Measurements from ENCODE around the gene ADO.
A peak's percentile ranks its signal among the peaks of the same experiment; 100 is the strongest.

ADO gene

DNA sequence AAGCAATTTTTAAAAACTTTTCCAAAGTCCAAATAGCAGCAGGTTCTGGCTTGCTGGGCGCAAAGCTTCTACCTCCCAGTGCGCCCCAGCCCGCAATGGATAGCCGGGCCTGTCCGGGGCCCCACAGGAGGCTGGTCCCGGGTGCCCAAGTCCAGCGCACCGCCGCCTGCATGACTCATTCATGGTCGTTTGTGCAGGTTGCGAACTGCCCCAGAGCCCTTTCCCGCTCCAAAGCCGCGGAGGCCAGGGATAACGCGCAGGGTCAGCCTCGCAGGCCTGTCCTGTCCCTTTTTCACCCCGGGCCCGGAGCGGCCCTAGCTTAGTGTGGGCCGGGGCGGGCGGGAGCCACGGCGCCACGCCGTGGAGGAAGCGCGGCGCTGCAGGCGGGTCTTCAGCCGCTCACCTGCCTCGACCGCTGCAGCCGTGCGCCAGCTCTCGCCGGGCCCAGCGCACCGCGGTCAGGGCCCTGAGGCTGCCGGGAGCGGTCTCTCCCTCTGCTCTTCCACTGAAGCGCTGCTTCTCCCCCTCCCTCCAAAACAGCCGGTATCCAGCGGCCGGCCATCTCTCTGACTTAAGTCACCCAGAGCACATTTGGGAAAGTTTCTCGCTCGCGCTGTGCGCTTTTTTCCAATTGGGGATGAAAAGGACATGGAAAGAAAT is 13.4 kb downstream of the ADO start:
- FAIRE-seq, result no peak
- peak; percentile 74 for DNase-seq (ENCODE audit: low spot score)

DNA sequence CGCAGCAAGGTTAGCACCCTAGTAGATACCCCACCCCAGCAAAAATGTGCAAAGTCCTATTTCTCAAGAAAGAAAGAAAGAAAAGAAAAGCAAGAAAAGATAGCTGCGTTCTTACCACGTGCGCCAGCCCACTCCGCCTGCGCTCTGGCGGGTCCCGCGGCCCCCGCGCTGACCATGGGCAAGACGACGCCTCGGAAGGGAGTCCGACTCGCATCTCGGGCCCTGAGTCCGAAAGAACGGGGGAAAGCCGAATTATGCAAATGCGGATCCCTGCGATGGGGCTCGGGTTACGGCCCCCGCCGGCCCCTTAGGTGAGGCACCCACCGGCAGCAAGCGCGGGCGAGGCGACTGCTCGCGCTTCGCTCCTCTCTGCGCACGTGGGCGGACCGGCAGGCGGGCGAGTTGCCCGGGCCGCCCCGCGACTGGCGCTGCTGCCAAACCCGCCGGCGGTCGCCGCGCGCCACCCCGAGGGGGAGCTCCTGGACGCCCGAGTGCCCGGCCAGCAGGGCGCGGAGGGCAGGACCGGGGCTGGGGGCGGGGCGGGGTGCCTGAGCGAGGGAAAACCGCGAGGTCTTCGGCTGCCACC is 14.0 kb downstream of the ADO start:
- no peak for FAIRE-seq
- DNase-seq (ENCODE audit: low spot score), result no peak

DNA sequence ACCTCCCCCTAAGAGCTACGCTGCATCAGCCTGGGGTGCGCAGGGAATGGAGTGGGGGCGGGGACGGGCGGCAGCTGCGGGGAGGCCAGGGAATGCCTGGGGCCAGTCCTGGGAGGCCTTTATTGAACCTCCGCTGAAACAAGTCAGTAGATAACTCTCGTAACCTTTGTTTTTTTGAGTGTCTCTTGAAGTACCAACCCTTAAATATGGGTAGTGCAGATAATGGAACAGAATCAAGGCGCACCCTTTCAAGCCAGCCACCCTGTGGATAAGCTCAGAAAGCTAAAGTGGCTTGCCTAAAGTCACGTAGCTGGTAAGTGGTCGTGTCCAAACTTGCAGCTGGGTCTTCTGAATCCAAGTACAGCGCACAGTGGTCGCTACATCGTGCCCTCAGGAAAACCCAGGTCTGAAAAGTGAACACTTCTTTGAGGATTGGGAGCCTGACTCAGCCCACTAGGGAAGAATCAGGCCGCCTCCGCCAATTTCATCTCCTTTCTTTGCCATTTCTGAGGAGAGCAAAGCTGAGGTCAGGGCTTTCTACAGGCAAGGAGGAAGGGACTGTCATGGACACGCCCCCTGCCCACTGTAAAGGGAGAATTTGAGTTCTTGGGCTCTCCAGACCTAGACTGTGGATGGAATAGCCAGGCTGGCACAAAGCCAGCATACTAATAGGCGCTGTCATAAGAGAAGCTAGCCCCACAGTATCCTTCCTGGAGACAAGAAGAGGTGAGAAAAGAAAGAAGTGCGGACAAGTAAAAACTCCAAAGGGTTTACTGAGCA is 14.8 kb downstream of the ADO start:
- DNase-seq (ENCODE audit: low spot score) (no peak), FAIRE-seq (no peak)

DNA sequence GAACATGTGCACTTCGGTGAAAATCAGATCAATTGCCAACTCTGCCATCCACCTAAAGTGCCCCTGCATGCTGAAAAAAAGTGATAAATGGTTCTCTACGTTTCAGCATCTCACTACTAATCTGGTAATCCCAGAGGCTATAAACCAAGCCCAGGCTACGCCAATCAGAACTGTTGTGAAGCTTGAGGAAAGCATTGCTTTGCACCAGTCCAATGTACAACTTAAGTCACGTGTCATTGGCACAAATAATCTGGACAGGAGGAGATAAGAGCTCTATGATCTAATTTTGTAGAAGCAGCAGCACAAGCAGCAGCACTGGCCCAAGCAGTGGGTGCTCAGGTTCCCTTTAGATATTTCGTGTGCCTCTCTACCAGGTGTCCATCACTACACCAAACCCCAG is 16.1 kb downstream of the ADO start:
- no peak for DNase-seq (ENCODE audit: low spot score)

DNA sequence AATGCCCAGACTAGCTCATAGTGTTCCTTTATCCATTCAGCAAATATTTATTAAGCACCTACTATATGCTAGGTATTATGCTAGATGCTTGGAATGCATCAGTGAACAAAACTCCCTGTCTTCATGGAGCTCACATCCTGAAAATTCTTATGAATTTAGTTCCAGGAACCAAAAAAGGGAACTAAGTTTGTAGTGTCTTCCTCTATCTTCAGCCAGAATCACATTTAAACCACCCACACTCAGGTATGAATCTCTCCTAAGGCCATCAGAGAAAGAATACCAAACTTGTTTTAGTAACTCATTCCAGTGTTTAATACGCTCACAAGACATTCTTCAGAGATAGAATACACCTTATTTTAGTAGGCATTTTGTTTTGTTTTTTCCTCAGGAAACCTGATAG is 21.8 kb downstream of the ADO start:
- FAIRE-seq, result no peak
- no peak for DNase-seq (ENCODE audit: low spot score)

More for the DNA sequence above, 16.1 kb downstream of the ADO start:
- FAIRE-seq, result no peak

DNA sequence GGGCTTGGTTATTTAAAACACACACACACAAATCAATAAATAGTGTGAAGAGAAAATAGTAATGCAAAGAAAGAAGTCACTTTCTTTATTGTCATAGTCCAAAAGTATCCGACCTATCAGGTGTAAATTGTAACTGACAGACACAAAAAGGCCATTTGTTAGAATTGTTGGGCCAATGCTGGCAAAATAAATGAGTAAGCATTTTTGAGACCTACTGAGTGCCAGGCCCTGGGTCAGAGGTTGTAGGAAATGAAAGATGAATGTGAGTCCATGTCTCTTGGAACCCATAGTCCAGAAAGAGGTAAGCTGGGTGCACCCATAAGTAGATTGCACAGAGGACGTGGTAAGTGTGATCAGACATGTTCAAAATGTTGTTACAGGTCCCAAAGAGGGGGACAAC is 25.1 kb downstream of the ADO start:
- no peak for DNase-seq (ENCODE audit: low spot score)
- FAIRE-seq, result no peak

DNA sequence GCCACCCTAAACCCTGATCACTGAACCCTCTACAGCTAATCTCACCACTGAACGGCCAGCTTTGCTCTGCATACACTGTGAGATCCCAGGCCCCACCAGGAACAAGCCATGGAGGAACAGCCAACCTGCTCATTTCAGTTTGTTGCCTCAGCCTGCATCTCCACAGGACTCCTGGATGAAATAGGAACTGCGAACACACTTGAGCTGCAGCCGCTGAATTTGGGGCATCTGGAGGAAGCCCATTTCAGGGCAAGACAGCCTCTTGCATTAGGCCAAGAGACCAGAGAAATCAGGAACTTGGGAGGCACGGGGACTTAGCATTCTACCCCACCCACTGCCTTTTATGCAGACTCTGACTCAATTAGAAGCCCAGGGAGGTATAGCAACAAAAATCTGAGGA is 26.2 kb downstream of the ADO start:
- FAIRE-seq, result no peak
- DNase-seq (ENCODE audit: low spot score), result no peak

DNA sequence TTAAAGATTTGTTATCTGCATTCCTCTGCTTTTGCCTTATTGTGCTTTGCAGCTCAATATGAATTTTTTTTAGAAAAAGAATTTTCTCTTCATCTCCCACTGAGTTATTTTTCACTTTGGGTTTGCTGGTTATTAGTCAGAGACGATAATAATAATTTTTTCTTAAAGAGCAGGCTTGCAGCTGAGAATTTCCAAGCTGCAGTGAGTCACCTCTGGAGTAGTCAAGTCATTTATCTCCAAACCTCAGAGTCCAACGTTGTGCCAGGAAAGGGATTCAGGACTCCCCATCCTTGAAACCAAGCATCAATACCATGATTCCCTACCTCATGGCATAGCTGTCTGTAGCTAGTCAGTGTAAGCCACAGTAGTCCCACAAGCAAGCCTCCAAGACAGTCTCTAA is 26.8 kb downstream of the ADO start:
- FAIRE-seq (peak; percentile 96), DNase-seq (ENCODE audit: low spot score) (peak; percentile 79)

DNA sequence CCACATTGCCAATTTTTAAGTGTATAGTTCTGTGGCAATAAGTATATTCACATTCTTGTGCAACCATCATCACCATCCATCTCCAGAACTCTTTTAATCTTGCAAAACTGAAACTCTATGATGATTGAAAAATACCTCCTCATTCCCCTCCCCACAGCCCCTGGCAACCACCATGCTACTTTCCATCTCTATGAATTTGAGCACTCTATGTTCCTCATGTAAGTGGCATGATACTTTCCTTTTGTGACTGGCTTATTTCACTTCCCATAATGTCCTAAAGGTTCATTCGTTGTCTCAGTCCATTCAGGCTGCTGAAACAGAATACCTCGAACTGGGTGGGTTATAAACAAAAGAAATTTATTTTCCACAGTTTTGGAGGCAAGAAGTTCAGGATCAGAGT is 35.1 kb downstream of the ADO start:
- DNase-seq (ENCODE audit: low spot score) (no peak), FAIRE-seq (no peak)

DNA sequence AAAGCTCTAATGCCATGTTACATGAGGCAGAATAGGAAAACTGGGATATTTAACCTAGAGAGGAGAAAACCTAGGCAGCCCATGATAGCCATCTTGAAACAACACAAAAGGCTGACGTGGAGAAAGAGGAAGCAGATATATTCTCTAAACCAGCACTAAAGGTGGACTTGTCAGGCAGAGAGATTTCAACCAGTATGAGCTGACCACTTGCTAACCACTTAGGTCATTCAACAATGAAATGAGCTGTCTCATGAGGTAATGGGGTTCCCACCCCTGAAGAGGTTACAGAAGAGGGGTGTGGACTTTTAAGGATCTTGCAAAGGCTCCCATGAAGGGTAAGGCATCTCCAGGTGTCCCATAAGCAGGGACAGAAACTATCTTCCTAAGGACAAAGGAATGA is 38.5 kb downstream of the ADO start:
- DNase-seq (ENCODE audit: low spot score) (no peak), FAIRE-seq (no peak)

DNA sequence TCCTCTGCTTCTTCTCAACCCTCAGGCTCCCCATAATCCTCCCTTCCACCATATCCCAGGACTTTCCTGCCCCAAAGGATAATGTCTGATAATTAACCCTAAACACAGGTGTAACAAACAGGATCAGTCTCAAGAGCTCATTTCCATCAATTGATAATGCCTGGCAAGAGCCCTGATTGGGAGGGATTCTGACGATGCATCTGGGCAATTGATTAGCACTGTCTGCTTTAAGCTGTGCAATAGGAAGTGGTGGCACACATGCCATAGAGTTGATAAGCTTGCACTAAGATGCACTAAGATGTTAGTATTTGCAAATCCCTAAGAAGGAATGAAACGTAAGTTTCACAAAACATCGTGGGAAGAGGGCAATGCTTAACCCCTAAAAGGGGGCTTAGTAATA is 39.1 kb downstream of the ADO start:
- DNase-seq (ENCODE audit: low spot score) (no peak), FAIRE-seq (no peak)

DNA sequence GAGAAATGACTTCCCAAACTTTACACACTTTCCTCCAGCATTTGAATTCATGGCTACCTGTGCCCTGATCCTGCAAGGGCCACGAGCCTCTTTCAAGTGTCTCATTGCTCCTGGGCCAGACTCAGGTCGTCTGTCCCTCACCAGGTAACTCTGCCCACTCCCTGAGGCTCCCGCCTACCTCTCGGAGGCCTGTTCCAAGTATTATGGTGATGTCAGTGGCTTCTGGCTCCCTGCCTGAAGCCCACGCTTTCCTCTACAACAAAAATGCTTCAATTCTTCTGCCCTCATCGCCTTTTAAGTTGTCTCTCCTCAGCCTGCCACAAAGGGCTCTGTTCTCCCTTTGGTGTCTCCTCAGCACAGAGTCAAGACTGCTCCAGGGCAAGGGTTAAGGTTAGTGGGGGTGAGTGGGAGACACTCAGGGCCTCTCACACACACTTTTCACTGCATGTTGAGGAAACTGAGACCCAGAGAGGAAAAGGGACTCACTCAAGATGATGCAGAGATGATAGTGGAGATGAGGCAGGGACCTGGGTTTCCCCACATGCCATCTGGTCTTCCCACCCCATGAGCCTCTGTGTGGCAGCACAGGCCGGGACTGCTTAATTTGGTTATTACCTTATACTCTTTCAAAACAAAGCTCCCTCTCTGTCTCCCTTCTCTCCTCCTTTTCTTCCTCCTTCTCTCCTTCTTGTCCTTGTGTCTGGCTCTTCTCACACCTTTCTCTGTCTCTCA is 39.9 kb downstream of the ADO start:
- DNase-seq (ENCODE audit: low spot score) (no peak), FAIRE-seq (no peak)

DNA sequence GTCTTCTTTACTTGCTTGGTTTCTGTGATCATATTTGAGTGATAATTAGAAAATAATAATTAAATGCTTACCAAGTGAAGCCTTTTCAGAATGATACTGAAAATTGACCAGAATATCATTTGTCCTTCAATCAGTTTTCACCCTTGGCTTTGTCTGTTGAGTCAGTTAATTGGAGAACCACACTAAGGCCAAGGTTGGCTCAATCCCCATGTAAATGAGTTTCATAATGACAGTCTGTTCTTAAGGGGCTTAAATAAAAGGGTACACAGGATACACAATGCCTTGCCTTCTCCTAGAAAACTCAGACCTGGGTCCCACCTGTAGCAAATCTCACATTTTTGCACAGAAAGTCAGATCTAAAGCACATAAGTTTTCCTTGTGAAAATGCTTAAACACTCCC is 42.9 kb downstream of the ADO start:
- DNase-seq (ENCODE audit: low spot score), result no peak
- no peak for FAIRE-seq

DNA sequence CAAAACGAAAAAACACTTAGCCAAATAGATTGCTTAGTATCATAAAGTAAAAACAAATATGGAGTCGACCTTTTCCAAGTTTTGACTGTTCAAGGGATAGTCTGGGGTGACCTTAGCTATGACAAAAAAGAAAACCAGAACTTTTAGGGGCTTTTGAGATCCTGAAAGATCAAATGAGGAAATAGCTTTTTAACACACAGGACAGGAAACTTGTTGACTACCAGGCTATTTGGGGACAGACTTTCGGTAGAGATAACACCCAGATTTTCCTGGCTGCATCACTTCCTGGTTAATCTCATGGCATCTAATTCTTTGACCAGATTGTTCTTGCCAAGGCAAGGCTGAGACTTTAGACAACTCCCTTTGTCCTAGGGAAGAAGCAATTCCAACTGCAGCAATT is 46.1 kb downstream of the ADO start:
- FAIRE-seq, result no peak
- no peak for DNase-seq (ENCODE audit: low spot score)

DNA sequence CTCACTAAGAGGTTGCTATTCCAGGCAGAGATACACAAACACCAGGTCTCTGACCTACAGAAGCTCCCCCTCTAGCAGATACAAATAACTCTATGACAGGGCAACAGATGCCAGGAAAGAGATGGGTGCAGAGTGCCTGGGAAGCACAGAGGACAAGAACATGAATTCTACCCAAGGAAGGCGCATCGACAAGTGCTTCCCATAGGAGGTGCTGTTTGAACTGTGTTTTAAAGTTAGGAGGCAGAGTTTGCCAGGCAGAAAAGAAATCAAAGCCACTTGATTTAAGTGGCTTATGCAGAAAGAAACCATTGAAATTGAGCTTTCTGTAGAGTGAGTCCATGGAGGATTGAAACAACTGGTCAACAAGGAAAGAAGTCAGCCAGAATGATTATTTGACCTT is 46.9 kb downstream of the ADO start:
- FAIRE-seq (no peak), DNase-seq (ENCODE audit: low spot score) (no peak)

DNA sequence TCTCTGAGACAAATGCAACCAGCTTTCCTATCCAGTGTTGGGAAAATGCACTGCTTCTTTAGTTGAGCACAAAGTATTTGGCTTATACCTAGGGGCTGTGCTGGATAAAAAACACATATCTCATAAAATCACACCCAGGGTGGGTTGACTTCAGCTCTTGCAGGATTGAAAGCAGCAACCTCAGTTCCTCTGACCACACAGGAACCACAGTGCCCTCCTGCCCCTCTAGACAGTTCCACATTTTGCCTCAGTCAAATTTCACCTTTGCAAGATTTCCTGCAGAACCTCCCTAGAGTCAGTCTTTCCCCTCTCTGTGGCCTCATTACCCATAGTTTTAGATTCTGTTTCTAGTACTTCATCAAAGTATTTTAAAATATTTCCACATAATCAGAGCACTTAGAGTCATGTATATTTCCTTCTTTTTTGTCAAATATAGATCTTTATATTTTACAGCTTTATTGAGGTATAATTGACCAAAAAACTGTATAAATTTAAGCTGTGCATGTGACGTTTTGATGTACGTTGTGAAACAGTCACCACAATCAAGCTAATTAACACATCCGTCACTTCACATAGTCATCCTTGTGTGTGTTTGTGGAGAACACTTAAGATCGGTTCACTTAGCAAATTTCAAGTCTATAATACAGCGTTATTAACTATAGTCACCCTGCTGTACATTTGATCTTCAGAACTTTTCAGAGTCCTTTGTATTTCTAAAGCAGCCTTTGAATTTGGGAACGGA is 48.6 kb downstream of the ADO start:
- FAIRE-seq (no peak), DNase-seq (ENCODE audit: low spot score) (no peak)

DNA sequence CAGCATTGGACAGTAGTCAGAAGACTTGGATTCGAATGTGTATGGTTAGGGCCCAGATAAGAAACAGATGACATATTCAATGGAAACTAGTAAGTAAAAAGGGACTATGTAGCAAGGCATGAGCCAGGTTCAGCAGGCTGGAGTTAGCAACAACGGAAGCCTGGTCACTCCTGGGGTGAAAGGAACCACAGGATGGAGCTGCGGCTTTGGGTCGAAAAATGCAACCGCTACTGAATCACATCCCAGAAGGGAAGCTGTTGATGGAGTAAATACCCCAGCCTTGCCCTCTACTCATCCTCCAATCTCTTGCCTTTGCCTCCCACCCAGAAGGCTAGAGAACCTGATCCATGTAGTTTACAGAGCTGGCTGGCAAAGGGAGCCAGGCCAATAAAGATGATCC is 49.2 kb downstream of the ADO start:
- FAIRE-seq (no peak), DNase-seq (ENCODE audit: low spot score) (no peak)

DNA sequence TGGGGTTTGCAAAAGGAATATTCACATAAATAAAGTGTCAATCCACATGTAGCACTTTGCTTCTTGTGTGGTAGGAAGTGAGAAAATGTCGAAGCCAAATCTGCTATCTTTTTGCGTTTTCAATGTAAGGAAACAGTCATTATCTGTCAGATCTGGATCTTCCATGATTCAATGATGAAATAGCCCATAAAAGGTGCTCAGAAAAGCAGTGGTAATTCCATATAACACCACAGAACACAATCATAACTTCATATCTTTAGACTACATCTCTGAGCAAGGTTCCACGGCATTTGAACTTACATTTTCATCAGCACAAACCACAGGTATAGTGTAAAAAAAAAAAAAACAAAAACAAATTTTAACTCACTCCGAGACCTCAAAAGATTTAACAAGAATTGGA is 51.5 kb downstream of the ADO start:
- DNase-seq (ENCODE audit: low spot score), result no peak
- no peak for FAIRE-seq

All from RCC 7860 (cell line).